Activated B cell treated with CpG ODN at 0.5 μM for 24 hours (primary cell): ENCODE measurements around the gene COPE. TPM values are rescaled to one million over a fixed set of nuclear protein-coding genes. Genes with fewer than 3 reads are reported as not detected.
A peak's percentile ranks its signal among the peaks of the same experiment; 100 is the strongest.

Experiments
- ATAC-seq: fragments of 200-7000 bp; cut with Tn5 transposase; one replicate; pipeline ENCODE4 v1.10.0; 2021; ENCODE audit warnings: low read depth, mild to moderate bottlenecking, moderate library complexity
- CTCF ChIA-PET: fragments of 350-600 bp; sonication (Branson Sonifier 250); formaldehyde crosslinking; loops from one replicate; lab custom pipeline; 2021; ENCODE audit warnings: antibody characterized with exemption; lab: Charles Lee
- POLR2A ChIA-PET: fragments of 350-600 bp; sonication (Branson Sonifier 250); formaldehyde crosslinking; loops from one replicate; lab custom pipeline; 2021; ENCODE audit warnings: antibody characterized with exemption; lab: Charles Lee
- DNase-seq: peaks from one replicate; pipeline ENCODE4 v3.0.0; 2022
- H3K27ac Mint-ChIP-seq: one replicate; pipeline ENCODE4 v1.8.0; 2020; ENCODE audit warnings: mixed read lengths
- H3K27me3 Mint-ChIP-seq: one replicate; pipeline ENCODE4 v1.8.0; 2021; ENCODE audit warnings: mixed read lengths
- H3K36me3 Mint-ChIP-seq: one replicate; pipeline ENCODE4 v1.8.0; 2021; ENCODE audit warnings: low read depth, mixed read lengths
- H3K4me1 Mint-ChIP-seq: one replicate; pipeline ENCODE4 v1.8.0; 2021; ENCODE audit warnings: mixed read lengths
- H3K4me3 Mint-ChIP-seq: one replicate; pipeline ENCODE4 v1.8.0; 2020; ENCODE audit warnings: mild to moderate bottlenecking, mixed read lengths
- H3K9me3 Mint-ChIP-seq: one replicate; pipeline ENCODE4 v1.8.0; 2020; ENCODE audit warnings: mixed read lengths
- intact Hi-C: fragments of 100-400 bp; cut with micrococcal nuclease; formaldehyde crosslinking; loops from one replicate; pipeline ENCODE4 v1.15.1; 2024
- total RNA-seq: library from RNA; stranded (reverse); gene quantifications from 2 replicates; pipeline ENCODE4 v1.2.3, GENCODE V29; 2022
- TF ChIP-seq, protein P1 (sequence below): fragments of 200-600 bp; IDR thresholded peaks from one replicate; pipeline ENCODE4 v1.8.0; 2022; ENCODE audit warnings: antibody characterized with exemption, mild to moderate bottlenecking

Gene COPE
- total RNA-seq, 1 donor from 2014 or later: 253 TPM

DNA sequence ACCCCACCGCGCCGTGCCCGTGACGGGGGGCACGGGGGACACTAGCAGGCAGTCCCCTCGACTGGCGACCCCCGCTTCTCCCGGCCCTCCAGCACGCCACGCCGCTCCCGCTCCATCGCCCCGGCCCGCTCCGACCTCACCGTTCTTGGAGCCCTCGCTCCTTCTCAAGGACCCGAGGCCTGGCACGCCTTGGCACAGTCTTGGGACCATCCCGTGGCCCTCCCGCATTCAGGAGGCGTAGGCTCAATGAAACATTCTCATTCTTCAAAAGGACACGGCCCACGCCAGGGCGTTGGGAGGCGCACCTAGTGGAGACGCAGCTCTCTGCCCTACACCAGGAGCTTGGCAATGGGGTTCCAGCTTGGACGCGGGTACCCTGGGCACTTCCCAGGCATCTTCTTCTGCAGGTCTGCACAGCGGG, 22.8 kb downstream of the COPE start:
- intact Hi-C loops: no loop called here
- peaks cover 20% of the 10 kb centered on the region for H3K27me3 Mint-ChIP-seq
- TF ChIP-seq, protein P1, sequence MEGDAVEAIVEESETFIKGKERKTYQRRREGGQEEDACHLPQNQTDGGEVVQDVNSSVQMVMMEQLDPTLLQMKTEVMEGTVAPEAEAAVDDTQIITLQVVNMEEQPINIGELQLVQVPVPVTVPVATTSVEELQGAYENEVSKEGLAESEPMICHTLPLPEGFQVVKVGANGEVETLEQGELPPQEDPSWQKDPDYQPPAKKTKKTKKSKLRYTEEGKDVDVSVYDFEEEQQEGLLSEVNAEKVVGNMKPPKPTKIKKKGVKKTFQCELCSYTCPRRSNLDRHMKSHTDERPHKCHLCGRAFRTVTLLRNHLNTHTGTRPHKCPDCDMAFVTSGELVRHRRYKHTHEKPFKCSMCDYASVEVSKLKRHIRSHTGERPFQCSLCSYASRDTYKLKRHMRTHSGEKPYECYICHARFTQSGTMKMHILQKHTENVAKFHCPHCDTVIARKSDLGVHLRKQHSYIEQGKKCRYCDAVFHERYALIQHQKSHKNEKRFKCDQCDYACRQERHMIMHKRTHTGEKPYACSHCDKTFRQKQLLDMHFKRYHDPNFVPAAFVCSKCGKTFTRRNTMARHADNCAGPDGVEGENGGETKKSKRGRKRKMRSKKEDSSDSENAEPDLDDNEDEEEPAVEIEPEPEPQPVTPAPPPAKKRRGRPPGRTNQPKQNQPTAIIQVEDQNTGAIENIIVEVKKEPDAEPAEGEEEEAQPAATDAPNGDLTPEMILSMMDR: no peak
- CTCF ChIA-PET: no interaction called here
- peaks cover 23% of the 10 kb centered on the region for H3K36me3 Mint-ChIP-seq
- DNase-seq (no peak), ATAC-seq (no peak)
- no peaks in the 10 kb centered on the region for H3K9me3 Mint-ChIP-seq
- peak overlapping the region; percentile 79 for H3K4me3 Mint-ChIP-seq
- POLR2A ChIA-PET: no interaction called here
- H3K27ac Mint-ChIP-seq: no peak overlapping the region
- H3K4me1 Mint-ChIP-seq: peaks cover 18% of the 10 kb centered on the region

DNA sequence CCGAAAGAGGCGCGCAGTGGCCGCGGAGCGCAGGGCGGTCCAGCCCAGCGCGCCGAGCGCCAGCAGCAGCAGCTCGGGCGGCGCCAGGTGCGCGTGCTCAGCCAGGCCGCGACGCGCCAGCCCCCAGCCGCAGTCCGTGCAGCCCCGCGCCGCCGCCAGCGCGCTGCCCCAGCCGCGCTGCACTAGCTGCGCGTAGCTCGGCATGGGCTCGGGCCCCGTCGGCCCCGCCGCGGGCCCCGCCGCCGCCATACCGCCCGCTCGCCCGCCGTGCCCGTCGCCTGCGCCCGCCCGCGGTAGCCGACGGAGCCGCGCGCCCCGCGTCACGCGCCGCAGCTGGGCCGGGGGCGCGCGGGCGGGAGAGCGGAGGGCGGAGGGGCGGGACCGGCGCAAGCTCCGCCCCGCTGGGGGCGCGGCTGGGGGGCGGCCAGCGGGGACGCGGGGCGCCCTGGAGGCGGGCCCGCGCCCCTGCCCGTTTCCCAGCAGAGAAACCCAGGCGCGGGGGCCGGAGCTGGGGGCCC, 23.3 kb downstream of the COPE start, which contains the start of gene CERS1:
TSS of gene CERS1 (minus strand) at position 335 of the 518 bp plus-strand sequence. CDS start at position 249, 86 bp downstream.
- intact Hi-C loops: no loop called here
- H3K27ac Mint-ChIP-seq: no peak within 1 kb of the TSS
- H3K4me3 Mint-ChIP-seq: peak within 1 kb of the TSS; percentile 79
- ATAC-seq (peak; percentile 41), DNase-seq (no peak)
- H3K27me3 Mint-ChIP-seq: peaks cover 20% of the 10 kb centered on the region
- ChIA-PET CTCF (no interaction called here), POLR2A (no interaction called here)
- peaks cover 18% of the 10 kb centered on the region for H3K4me1 Mint-ChIP-seq
- H3K9me3 Mint-ChIP-seq: no peaks in the 10 kb centered on the region
- peaks cover 20% of the 10 kb centered on the region for H3K36me3 Mint-ChIP-seq
- TF ChIP-seq, protein P1: no peak

DNA sequence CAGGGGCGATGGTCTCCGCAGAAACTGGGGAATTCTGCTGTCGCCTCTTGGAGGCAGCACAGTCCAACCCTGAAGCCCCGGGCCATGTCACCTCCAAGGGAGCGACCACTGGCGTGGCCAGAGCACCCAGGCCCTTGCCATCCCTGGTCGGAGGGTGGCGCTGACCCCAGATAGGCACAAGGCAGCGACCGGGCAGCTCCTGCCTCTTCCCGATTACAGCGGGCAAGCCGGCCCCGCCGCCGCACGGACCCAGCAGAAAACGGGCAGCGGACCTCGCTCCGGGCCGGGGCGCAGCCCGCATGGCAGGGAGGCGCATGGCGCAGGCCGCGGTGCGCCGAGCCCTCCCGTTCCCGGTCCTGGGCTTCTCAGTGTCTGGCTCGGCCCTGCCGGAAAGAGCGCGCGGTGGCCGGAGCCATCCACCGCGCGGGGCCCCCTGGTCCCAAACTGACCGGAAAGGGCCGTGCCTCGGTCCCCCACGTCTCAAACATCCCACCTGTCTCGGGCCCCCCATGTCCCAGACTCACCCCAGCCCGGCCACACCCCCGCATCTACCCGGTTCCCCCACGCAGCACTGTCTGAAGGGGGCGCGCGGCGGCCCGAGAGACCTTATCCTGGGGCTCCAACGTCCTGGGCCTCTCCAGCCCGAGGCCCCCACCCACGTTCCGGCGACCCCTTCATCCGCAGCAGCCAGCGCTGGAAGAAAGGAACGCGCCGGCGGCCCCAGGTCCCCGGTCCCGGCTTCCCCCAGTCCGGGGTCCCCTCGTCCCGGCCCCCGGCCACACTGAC, 24.0 kb downstream of the COPE start:
- POLR2A ChIA-PET: no interaction called here
- Mint-ChIP-seq H3K4me1 (peaks cover 18% of the 10 kb centered on the region), H3K27me3 (peaks cover 21% of the 10 kb centered on the region), H3K27ac (no peak overlapping the region), H3K4me3 (peak overlapping the region; percentile 38), H3K36me3 (peaks cover 16% of the 10 kb centered on the region), H3K9me3 (no peaks in the 10 kb centered on the region)
- intact Hi-C loops: no loop called here
- CTCF ChIA-PET: no interaction called here
- DNase-seq (no peak), ATAC-seq (no peak)
- TF ChIP-seq, protein P1: no peak

DNA sequence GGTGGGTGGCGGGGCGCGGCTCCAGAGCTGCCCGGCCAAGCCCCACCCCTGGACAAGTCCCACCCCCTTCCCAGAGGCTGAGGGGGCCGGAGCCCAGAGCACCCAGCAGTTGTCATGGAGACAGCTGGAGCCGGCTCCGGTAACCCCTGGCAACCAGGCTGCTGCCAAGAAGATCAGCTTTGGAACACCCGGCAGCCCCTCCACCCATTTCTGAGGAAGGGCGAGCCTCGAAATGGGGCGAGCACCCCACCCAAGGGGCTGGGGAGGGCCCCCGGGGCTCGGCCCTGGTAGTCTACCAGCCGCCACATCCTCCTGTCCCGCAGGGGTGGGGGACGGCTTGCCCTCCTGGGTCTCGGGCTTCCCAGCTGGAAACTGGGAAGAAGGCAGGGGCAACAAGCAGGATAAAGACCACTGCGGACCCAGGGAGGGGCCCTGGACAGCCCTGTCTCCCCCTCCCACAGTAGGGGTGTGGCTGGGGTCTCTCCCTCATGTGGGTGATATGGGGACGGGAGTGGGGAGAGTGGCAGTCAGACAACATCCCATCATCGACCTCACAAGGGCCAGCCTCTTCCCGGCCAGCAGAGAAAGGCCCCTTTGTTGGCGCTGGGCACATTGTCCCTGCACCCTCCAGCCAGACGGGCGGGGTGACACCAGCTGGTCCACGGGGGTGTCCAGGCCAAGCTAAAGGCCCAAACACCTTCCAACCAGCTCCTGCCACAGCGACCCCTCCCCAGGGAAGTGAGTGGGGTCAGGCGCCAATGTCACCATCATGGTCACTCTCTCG, 24.7 kb downstream of the COPE start:
- H3K9me3 Mint-ChIP-seq: no peaks in the 10 kb centered on the region
- no peak overlapping the region for H3K27ac Mint-ChIP-seq
- TF ChIP-seq, protein P1: no peak
- H3K4me1 Mint-ChIP-seq: peaks cover 18% of the 10 kb centered on the region
- DNase-seq: no peak
- no peak overlapping the region for H3K4me3 Mint-ChIP-seq
- ATAC-seq: no peak
- ChIA-PET POLR2A (no interaction called here), CTCF (no interaction called here)
- intact Hi-C loops: no loop called here
- peaks cover 27% of the 10 kb centered on the region for H3K27me3 Mint-ChIP-seq
- H3K36me3 Mint-ChIP-seq: peaks cover 8% of the 10 kb centered on the region
